Measurements from ENCODE around the gene ASCL5. TPM values are rescaled to one million over a fixed set of nuclear protein-coding genes. Genes with fewer than 3 reads are reported as not detected.

The ASCL5 gene
- total and polyA plus RNA-seq, 7 donors, result 0.26 to 0.30 TPM; not detected in 5

DNA sequence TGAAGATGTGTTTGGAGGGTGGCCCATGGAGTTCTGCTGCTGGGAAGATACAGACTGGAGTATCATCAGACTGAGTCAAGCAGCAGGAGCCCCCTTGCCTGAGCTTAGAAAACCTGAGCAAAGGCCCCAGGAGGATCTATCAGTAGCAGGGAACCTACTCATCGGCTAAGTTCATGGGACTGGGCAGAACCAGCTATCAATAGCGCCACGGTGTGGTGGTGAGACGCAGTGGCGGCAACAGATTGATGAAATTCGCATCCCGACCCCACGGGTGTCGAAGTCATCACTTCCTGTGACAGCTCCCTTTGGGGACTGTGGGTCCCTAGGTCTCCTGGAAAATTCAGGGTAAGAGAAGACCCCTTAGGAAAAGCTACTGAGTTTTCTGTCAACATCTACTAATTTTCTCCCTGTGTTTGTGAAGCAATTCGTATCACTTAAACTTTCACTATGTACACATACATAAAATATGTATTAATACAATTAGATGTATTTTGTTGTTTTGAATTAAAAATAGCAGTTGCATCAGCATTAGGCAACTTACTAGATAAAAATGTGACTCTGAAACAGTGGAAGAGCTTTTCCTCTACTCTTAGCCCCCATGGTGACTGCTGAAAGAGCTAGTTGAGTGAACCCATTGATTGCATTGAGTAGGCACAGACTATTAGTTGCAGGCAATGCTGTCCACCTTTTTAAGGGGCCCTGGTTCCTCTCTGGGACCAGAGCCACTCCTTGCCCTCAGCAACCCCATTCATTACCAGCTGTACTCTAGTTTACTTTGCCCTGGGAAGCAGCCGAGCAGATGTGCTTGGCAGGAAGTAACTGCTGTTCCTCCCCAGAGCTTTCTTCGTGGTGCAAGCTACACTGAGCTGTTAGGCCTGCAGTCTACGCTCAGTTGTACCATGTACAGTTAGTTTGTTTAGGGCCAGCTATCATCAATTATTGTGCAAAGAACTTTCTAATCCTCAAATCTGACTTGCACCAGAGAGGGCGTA is 7.5 kb downstream of the ASCL5 start:
- intact Hi-C loops (cut with DNase I), result loop anchor here (2.0 to 5.0 kb wide), 2 partner anchors 147 kb away; no protein-coding TSS in a partner anchor
- Histone ChIP-seq H3K27me3 (ENCODE audit: insufficient read depth in 3 of 3, low read length in 2 of 3) (no peaks in the 10 kb centered on the region), H3K9me3 (no peaks in the 10 kb centered on the region), H3K4me1 (no peaks in the 10 kb centered on the region), H3K36me3 (ENCODE audit: insufficient read depth in 1 of 2, low read depth in 1 of 2) (no peaks in the 10 kb centered on the region), H3K27ac (no peak overlapping the region), H3K4me3 (no peak overlapping the region)
- DNase-seq (peak in 1 of 2 donors; percentile 73), ATAC-seq (peak; percentile 56 to 71 (median 66))
- 35 to 36% (median 35%) methylated on average over 14 of the region's 14 CpGs for WGBS, 3 donors
- TF ChIP-seq, protein P1, sequence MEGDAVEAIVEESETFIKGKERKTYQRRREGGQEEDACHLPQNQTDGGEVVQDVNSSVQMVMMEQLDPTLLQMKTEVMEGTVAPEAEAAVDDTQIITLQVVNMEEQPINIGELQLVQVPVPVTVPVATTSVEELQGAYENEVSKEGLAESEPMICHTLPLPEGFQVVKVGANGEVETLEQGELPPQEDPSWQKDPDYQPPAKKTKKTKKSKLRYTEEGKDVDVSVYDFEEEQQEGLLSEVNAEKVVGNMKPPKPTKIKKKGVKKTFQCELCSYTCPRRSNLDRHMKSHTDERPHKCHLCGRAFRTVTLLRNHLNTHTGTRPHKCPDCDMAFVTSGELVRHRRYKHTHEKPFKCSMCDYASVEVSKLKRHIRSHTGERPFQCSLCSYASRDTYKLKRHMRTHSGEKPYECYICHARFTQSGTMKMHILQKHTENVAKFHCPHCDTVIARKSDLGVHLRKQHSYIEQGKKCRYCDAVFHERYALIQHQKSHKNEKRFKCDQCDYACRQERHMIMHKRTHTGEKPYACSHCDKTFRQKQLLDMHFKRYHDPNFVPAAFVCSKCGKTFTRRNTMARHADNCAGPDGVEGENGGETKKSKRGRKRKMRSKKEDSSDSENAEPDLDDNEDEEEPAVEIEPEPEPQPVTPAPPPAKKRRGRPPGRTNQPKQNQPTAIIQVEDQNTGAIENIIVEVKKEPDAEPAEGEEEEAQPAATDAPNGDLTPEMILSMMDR (IDR thresholded peaks at IDR 0.05), result peak; percentile 69

DNA sequence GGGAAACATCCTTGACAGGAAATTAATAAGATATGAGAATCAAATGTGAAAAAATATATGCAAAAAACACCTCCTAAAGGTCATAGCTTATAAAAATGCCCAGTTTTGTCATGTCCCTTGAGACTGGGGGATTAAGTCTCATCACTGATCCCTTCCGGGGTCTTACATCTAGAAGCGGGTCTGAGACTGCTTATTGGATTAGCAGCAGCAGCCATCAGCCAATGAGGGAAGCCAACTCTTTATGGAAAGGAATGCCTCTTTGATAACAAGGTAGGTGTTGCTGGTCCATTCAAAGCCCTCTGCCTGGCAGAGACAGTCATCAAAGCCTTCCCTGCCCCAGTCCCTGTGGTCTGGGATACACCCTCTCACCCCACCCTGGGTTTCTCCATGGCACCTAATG is 10.9 kb downstream of the ASCL5 start:
- DNase-seq, result no peak
- WGBS, 3 donors, result 93 to 98% (median 95%) methylated on average over 2 of the region's 2 CpGs
- Histone ChIP-seq H3K4me3 (no peak overlapping the region), H3K27me3 (ENCODE audit: insufficient read depth in 3 of 3, low read length in 2 of 3) (no peaks in the 10 kb centered on the region), H3K36me3 (ENCODE audit: insufficient read depth in 1 of 2, low read depth in 1 of 2) (no peaks in the 10 kb centered on the region), H3K27ac (no peak overlapping the region), H3K4me1 (peaks cover 16% of the 10 kb centered on the region), H3K9me3 (no peaks in the 10 kb centered on the region)
- no peak for ATAC-seq
- intact Hi-C loops (cut with DNase I), result loop anchor here in 1 of 2 donors (5.0 kb wide), 1 partner anchor 144 kb away; no protein-coding TSS in a partner anchor
- TF ChIP-seq, protein P1 (IDR thresholded peaks at IDR 0.05), result no peak

DNA sequence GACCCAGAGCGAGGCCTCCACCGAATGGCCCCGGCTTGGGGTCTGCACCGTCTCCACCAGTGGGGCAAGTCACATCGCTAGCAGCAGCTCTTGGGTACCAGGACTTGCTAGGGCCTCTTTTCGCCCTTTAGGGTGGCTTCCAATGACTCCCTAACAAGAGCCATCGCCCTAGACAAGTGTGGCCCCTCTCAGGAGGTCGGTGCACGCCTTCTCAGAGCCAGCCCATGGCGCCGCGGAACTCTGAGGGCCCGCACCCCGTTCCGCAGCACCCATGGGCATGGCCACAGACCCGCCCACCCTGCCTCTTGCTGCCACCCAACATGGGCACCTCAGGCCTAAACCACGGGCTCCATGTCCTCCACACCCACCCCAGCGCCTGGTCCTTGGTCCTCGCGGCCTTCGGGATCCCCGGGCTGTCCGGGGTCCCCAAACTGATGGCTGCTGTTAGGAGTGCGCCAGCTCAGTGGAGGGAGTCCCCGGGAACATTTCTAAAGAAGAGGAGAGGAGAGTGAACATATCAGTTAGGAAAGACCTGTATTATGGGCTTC is 11.5 kb downstream of the ASCL5 start:
- peaks cover 16% of the 10 kb centered on the region for H3K4me1 ChIP-seq
- H3K4me3 ChIP-seq, result peak overlapping the region; percentile 78
- TF ChIP-seq, protein P1 (IDR thresholded peaks at IDR 0.05), result no peak
- no peak overlapping the region for H3K27ac ChIP-seq
- H3K9me3 ChIP-seq, result no peaks in the 10 kb centered on the region
- intact Hi-C loops (cut with DNase I), result loop anchor here in 1 of 2 donors (5.0 kb wide), 1 partner anchor 143 kb away; no protein-coding TSS in a partner anchor
- no peaks in the 10 kb centered on the region for H3K36me3 ChIP-seq (ENCODE audit: insufficient read depth in 1 of 2, low read depth in 1 of 2)
- DNase-seq (no peak), ATAC-seq (no peak)
- H3K27me3 ChIP-seq (ENCODE audit: insufficient read depth in 3 of 3, low read length in 2 of 3), result no peaks in the 10 kb centered on the region
- WGBS, 3 donors, result 96 to 99% (median 98%) methylated on average over 24 to 25 of the region's 25 CpGs

DNA sequence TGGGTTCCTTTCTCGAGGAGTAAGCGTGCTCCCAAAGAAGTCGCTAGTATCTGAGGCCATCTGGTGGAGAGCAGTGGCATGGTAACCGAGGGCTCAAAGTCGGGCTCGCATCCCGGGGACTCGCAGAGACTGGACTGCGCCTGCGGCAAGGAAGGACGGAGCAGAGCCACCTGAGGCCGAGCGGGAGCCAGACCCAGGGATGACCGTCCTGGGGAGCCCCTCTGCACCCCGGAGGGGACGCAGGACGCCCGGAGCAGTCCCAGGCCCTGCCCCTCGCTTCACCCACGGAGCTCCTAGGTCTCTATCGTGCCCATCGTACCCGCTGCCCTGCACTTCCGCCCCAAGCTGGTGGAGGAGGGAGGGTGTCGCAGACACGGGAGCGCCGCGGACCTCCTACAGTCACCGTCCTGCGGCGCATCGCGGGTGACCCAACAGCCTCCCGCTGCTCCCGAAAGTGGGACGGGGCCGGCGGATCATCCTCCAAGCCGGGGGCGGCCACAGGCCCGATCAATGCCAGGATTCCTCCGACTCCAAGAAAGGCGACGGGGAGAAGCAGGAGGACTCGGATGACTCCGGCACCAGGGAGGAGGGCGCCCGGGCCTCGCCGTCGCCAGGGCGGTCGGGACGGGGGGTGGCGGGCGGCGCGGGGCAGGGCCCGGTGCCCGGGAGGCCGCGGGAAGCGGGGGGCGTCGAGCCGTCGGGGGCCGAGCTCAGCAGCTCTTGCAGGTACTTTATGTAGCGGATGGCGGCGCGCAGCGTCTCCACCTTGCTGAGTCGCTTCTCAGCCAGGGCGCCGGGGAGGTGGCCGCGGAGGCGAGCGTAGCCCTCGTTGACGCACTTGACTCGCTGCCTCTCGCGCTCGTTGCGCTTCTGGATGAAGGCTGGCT is 12.5 kb downstream of the ASCL5 start:
- TF ChIP-seq, protein P1 (IDR thresholded peaks at IDR 0.05), result peak; percentile 85
- H3K9me3 ChIP-seq, result no peaks in the 10 kb centered on the region
- DNase-seq (peak; percentile 89 to 90), ATAC-seq (peak; percentile 84 to 89 (median 88))
- WGBS, 3 donors, result 7 to 10% (median 10%) methylated on average over 62 to 88 of the region's 88 CpGs
- peaks cover 19% of the 10 kb centered on the region for H3K4me1 ChIP-seq
- intact Hi-C loops (cut with DNase I), result loop anchor here (1.0 to 5.0 kb wide), 3 partner anchors 24 to 142 kb away; no protein-coding TSS in a partner anchor
- no peaks in the 10 kb centered on the region for H3K27me3 ChIP-seq (ENCODE audit: insufficient read depth in 3 of 3, low read length in 2 of 3)
- peak overlapping the region; percentile 78 for H3K4me3 ChIP-seq
- no peaks in the 10 kb centered on the region for H3K36me3 ChIP-seq (ENCODE audit: insufficient read depth in 1 of 2, low read depth in 1 of 2)
- peak overlapping the region; percentile 95 for H3K27ac ChIP-seq
